SK-N-SH treated with all-trans-retinoic acid at 6 μM for 48 hours (cell line): ENCODE measurements around the gene ZNF710.

ENCODE experiments used
- ESRRG ChIP-seq: fragments of 250-450 bp; sonication (Bioruptor Pico); IDR thresholded peaks from 2 replicates; pipeline ENCODE4 v1.6.1; 2021; ENCODE audit warnings: mild to moderate bottlenecking
- OSR1 ChIP-seq: fragments of 250-450 bp; sonication (Bioruptor Pico); IDR thresholded peaks from 2 replicates; pipeline ENCODE4 v1.8.0; 2022; ENCODE audit warnings: moderate library complexity, mild to moderate bottlenecking, inconsistent platforms
- ZNF8 ChIP-seq: fragments of 450-650 bp; formaldehyde crosslinking; IDR thresholded peaks from 2 replicates; pipeline ENCODE4 v1.5.0; 2020; ENCODE audit warnings: mild to moderate bottlenecking, moderate library complexity
- TF ChIP-seq, protein P1 (sequence below): fragments of 250-450 bp; sonication (Bioruptor Pico); IDR thresholded peaks from 2 replicates; pipeline ENCODE4 v1.8.0; 2020; ENCODE audit warnings: mild to moderate bottlenecking, moderate library complexity, borderline replicate concordance

DNA sequence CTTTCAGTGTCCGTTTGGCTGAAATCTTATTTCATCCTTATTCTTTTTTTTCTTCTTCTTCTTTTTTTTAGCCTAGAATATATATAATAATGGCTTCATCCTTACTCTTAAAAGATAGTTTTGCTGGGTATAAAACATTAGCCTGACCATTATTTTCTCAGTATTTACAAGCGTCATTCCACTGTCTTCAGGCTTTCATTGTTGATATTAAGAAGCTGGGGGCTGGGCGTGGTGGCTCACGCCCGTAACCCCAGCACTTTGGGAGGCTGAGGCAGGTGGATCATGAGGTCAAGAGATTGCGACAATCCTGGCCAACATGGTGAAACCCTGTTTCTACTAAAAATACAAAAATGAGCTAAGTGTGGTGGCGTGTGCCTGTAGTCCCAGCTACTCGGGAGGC, 10.6 kb downstream of the ZNF710 start:
- no peak for TF ChIP-seq OSR1 (CRISPR knock-in tag)
- no peak for TF ChIP-seq ESRRG (CRISPR knock-in tag)
- TF ChIP-seq ZNF8 (CRISPR knock-in tag): no peak
- TF ChIP-seq, protein P1, sequence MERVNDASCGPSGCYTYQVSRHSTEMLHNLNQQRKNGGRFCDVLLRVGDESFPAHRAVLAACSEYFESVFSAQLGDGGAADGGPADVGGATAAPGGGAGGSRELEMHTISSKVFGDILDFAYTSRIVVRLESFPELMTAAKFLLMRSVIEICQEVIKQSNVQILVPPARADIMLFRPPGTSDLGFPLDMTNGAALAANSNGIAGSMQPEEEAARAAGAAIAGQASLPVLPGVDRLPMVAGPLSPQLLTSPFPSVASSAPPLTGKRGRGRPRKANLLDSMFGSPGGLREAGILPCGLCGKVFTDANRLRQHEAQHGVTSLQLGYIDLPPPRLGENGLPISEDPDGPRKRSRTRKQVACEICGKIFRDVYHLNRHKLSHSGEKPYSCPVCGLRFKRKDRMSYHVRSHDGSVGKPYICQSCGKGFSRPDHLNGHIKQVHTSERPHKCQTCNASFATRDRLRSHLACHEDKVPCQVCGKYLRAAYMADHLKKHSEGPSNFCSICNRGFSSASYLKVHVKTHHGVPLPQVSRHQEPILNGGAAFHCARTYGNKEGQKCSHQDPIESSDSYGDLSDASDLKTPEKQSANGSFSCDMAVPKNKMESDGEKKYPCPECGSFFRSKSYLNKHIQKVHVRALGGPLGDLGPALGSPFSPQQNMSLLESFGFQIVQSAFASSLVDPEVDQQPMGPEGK: no peak
